HG03039 (cell line): ENCODE measurements around the gene INTS7.
A peak's percentile ranks its signal among the peaks of the same experiment; 100 is the strongest.
"Not testable (repeated sequence)": the region's sequence is repeated elsewhere in the genome, so short reads cannot be mapped to it uniquely, and the experiment has no call there.

Experiments used
- ATAC-seq: cut with Tn5 transposase; IDR thresholded peaks from one replicate; pipeline ENCODE4 v1.9.1; 2021; ENCODE audit warnings: mild to moderate bottlenecking, moderate library complexity; ENCODE audit not compliant: unreplicated experiment

Gene INTS7

GRCh38 chr1:211986628-211987254 is 48.6 kb downstream of the INTS7 start:
- no peak for ATAC-seq

DNA sequence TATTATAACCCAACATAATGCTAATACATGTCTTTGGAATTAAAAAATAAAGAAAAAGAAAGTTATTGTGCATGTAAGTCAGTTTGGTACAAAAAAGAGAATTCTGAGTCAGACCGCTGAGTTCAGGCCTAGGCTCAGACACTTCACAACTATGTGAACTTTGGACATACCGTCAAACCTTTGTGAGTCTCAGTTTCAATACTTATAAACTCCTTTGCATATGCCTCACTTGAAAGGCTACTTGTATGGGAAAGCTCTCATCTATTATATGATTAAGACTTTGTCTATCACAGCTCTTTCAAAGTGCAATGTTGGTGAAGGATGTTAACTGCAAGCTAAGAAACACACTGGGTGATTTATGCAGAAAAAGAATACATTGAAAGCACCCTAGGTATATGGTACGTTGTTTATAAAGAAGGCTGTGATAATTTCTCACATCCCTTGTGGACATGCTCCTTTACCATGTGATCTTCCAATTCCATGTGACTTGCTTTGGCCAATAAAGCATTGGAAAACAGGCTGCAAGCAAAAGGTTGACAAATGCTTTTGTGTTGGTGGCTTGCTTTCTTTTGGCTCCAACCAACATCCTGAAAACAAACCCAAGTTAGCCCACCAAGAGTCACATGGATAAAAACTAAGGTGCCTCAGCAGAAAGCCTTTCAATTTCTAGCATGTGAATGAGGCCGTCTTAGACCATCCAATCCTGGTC is 49.6 kb downstream of the INTS7 start:
- peak; percentile 58 for ATAC-seq

- no peak for ATAC-seq
Measured at GRCh38 chr1:211978596-211978995, 56.8 kb downstream of the INTS7 start.

DNA sequence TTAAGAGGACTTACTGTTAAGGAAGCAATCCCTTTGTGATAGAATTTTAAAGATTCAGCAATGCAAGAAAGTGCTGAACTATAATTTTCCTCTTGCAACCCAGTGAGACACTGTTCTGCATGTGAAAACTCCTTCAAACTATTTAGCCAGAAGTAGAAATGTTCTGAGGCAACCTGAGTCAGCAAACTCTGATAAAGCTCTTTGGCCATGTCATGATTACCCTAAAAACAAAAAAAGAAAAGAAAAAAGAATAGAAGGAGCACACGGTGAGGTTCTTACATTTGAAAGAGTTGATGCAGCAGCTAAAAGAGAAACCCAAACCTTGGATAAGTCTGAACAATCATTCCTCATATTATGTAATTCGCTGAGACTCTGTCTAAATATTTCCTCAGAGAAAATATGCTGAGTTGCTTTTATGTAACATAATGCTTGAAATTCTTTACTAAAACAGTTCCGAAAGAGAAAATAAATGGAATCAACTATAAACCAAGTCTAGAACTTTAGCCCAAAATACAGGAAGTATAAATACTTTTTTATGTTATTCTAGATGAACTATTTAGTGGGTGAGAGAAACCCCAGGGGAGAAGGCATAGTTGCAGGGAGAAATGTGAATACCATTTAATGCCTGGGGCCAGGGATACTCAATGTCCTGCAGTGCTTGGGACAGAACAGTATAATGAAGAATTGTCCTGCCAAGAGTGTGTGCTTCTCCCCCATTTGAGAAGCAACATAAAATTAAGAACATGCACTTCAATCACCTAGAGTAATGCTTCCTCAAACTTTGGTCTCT is 60.0 kb downstream of the INTS7 start:
- ATAC-seq = no peak

DNA sequence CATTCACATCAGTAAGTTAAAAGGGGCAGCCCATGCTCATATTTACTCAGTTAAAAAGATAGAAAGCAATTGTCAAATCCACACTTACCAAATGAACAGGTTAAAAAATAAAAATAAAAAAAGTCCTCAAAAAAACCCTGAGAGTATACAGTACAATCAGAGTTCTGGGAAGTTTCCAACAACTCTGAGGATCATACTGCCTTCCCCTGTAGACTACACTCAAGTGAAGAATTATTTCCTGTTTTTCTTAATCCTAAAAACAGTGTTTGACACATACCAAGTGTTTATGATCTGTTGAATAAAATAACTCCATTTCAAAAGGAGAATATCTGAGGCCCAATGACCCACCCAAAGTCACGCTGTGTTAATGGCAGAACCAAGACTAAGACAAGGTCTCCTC is 61.8 kb downstream of the INTS7 start:
- ATAC-seq = no peak

- no peak for ATAC-seq
Measured at GRCh38 chr1:211968200-211968834, 67.0 kb downstream of the INTS7 start.

- no peak for ATAC-seq
Measured at GRCh38 chr1:211967704-211968103, 67.7 kb downstream of the INTS7 start.

- ATAC-seq = no peak
Measured at GRCh38 chr1:211965108-211965805, 70.1 kb downstream of the INTS7 start.

GRCh38 chr1:211959680-211960079 is 75.7 kb downstream of the INTS7 start:
- no peak for ATAC-seq

GRCh38 chr1:211959221-211959620 is 76.1 kb downstream of the INTS7 start:
- no peak for ATAC-seq

DNA sequence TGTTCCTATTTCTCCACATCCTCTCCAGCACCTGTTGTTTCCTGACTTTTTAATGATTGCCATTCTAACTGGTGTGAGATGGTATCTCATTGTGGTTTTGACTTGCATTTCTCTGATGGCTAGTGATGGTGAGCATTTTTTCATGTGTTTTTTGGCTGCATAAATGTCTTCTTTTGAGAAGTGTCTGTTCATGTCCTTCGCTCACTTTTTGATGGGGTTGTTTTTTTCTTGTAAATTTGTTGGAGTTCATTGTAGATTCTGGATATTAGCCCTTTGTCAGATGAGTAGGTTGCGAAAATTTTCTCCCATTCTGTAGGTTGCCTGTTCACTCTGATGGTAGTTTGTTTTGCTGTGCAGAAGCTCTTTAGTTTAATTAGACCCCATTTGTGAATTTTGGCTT is 81.3 kb downstream of the INTS7 start:
- ATAC-seq = not testable (repeated sequence)

DNA sequence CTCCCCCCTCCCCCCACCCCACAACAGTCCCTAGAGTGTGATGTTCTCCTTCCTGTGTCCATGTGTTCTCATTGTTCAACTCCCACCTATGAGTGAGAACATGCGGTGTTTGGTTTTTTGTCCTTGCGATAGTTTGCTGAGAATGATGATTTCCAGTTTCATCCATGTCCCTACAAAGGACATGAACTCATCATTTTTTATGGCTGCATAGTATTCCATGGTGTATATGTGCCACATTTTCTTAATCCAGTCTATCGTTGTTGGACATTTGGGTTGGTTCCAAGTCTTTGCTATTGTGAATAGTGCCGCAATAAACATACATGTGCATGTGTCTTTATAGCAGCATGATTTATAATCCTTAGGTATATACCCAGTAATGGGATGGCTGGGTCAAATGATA is 81.8 kb downstream of the INTS7 start:
- ATAC-seq = not testable (repeated sequence)

DNA sequence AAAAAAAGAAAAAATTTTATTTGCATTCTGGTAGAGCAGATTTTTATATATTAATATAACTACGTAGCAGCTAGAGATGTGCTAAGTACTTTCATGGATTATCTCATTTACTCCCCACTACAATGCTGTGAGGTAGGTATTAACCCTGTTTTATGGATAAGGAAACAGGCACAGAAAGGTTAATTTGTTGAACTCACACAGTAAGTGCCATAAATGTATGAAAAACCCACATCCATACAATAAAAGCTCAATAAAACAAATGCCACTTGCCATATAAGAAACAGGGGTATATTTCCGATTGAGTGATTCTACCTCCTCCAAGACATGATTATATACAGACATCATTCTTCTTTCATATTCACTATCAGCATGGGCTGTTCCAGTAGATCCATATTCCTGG is 83.1 kb downstream of the INTS7 start:
- no peak for ATAC-seq

DNA sequence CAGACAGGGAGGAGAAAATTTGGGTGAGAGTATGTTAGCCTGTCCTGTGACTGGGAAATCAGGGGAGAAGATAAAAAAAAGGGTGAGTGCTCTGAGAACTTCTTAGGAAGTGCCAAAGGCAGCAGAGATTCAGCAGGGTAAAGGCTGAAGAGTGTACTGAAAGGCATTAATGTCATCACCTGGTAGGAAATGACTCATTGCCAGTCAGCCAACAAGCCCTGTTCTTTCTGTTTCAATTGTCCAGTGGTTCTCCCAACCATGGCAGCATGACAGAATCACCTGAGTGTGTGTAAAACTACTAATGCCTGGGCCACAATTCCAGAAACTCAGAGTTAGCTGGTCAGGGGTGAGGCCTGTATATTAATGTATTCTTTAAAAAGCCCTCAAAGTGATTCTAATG is 83.5 kb downstream of the INTS7 start:
- ATAC-seq = peak; percentile 95

GRCh38 chr1:211948377-211948776 is 87.0 kb downstream of the INTS7 start:
- ATAC-seq = no peak

DNA sequence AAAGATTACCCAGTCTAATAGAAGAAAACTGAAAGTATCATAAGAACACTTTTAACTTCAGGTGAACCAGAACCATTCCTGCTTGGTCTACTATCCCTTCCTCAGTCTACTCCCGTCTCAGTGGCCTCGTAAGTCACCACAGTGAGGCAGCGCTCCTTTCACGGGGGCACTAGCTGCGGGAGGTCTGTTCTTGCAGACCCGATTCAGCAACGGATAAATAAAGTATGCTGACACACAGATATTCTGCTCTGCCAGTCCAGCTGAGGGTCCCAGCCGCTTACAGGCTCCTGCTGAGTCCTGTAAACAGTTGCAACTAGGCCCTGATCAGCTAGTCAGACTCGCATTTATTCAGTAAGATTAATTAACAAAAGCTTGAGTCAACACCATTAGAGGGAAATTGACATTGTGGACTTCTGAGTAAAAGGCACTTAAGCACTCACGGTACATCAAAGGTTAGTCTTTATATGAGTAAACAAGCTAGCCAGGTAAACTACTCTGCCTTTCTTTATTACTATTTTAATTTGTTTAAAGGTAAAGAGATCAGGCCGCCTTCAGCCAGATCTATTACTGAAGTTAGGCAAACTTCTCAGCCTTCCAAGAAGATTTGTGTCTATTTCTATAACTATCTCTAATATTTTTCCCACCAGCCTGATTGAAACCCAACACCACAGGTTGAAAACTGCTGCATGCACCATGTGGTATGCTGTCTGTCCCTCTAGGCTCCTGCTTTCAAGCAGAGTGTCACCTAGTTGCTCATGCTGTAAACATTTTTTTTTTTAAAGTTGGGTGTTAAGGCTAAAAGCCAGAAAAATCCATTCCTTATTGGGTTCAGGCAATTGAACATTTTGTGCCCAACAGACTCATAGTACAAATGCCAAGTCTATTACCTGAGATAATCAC is 87.7 kb downstream of the INTS7 start:
- ATAC-seq = no peak

- ATAC-seq = no peak
Measured at GRCh38 chr1:211944733-211945500, 90.4 kb downstream of the INTS7 start.

GRCh38 chr1:211942583-211942982 is 92.8 kb downstream of the INTS7 start:
- no peak for ATAC-seq

DNA sequence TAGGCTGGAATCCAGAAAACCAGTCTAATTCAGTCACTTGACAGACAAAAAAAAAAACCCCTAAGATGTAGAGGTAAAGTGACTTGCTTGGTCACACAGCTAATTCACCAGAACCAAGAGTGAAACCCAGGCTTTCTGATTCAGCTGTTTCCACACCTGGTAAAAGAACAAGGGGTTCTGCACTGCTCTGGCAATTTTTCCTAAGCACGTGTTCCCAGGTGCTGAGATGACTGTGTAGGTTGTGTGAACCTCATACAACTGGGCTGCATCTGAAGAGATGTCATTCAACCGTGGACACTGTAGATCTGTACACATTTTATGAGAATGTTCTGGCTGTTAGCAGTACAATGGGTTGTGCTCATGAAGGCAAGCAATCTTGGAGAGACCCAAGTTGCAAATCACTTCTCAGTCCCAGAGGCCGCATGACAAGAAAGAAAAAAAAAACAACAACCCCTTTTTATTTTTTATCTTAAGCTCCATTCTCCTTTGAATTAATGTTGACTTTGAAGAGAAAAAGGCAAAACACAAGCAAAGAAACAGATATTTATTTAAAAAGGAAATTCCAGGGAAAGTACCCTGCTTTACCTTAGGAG is 95.4 kb downstream of the INTS7 start:
- peak; percentile 74 for ATAC-seq
